Neural cell (in vitro differentiated cells): ENCODE measurements around the gene FBN1. TPM values are rescaled to one million over a fixed set of nuclear protein-coding genes. Genes with fewer than 3 reads are reported as not detected.

Experiments
- H2AFZ ChIP-seq: fragments of 200-600, 300-800 bp; sonication (generic), shearing (Covaris generic); 2 replicates; pipeline ENCODE4 v1.6.0; 2014; ENCODE audit warnings: low read depth, mild to moderate bottlenecking, antibody characterized with exemption, low read length, moderate library complexity
- H3F3A ChIP-seq: fragments of 200-600 bp; shearing (Covaris generic); 2 replicates; pipeline ENCODE4 v1.6.1; 2016; ENCODE audit warnings: mild to moderate bottlenecking, moderate library complexity, mixed read lengths, antibody characterized with exemption, low read length; ENCODE audit not compliant: insufficient read depth, poor library complexity, severe bottlenecking
- H3K27ac ChIP-seq: fragments of 200-600, 300-800 bp; sonication (generic), shearing (Covaris generic); 2 replicates; pipeline ENCODE4 v1.5.1; 2014; ENCODE audit warnings: mild to moderate bottlenecking, low read length, moderate library complexity
- H3K27me3 ChIP-seq: fragments of 300-800, 200-600 bp; sonication (generic), shearing (Covaris generic); 2 replicates; pipeline ENCODE4 v1.6.0; 2014; ENCODE audit warnings: mild to moderate bottlenecking, low read depth, low read length, moderate library complexity; ENCODE audit not compliant: insufficient read depth
- H3K36me3 ChIP-seq: fragments of 300-800, 200-600 bp; sonication (generic), shearing (Covaris generic); 2 replicates; pipeline ENCODE4 v1.5.1; 2014; ENCODE audit warnings: mild to moderate bottlenecking, antibody characterized with exemption, low read length, moderate library complexity; ENCODE audit not compliant: insufficient read depth
- H3K4me2 ChIP-seq: fragments of 300-800, 200-600 bp; sonication (generic), shearing (Covaris generic); 2 replicates; pipeline ENCODE4 v1.6.0; 2014; ENCODE audit warnings: mild to moderate bottlenecking, low read length
- H3K4me3 ChIP-seq: fragments of 300-800, 200-600 bp; sonication (generic), shearing (Covaris generic); 2 replicates; pipeline ENCODE4 v1.5.1; 2014; ENCODE audit warnings: mild to moderate bottlenecking, low read length, moderate library complexity
- H3K79me2 ChIP-seq: fragments of 200-600 bp; shearing (Covaris generic); replicated peaks from 2 replicates; pipeline ENCODE4 v1.6.0; 2014; ENCODE audit warnings: mild to moderate bottlenecking, low read length, moderate library complexity; ENCODE audit not compliant: insufficient read depth
- H3K9ac ChIP-seq: fragments of 300-800, 200-600 bp; sonication (generic), shearing (Covaris generic); 2 replicates; pipeline ENCODE4 v1.6.1; 2016; ENCODE audit warnings: mild to moderate bottlenecking, low read length, mixed read lengths
- H3K9me2 ChIP-seq: fragments of 200-600 bp; shearing (Covaris generic); 2 replicates; pipeline ENCODE4 v1.6.1; 2016; ENCODE audit warnings: mild to moderate bottlenecking, low read length, mixed read lengths; ENCODE audit not compliant: insufficient read depth
- H3K9me3 ChIP-seq: fragments of 200-600, 300-800 bp; sonication (generic), shearing (Covaris generic); 2 replicates; pipeline ENCODE4 v1.6.1; 2016; ENCODE audit warnings: mild to moderate bottlenecking, mixed run types, low read length, moderate library complexity, mixed read lengths
- H4K20me1 ChIP-seq: fragments of 200-600 bp; shearing (Covaris generic); 2 replicates; pipeline ENCODE4 v1.6.1; 2016; ENCODE audit warnings: mild to moderate bottlenecking, mixed run types; ENCODE audit not compliant: insufficient read depth
- CTCF ChIP-seq: fragments of 450-650 bp; IDR thresholded peaks from 2 replicates; pipeline ENCODE4 v1.5.1; 2014; ENCODE audit warnings: antibody characterized with exemption, mild to moderate bottlenecking, moderate library complexity; ENCODE audit not compliant: poor library complexity, severe bottlenecking
- EP300 ChIP-seq: fragments of 450-650 bp; conservative IDR thresholded peaks from 2 replicates; pipeline ENCODE4 v1.6.1; 2014; ENCODE audit warnings: antibody characterized with exemption, mild to moderate bottlenecking, moderate library complexity; ENCODE audit not compliant: poor library complexity, severe bottlenecking
- EZH2 ChIP-seq: fragments of 200-600, 300-800 bp; shearing (Covaris generic), sonication (generic); IDR thresholded peaks from 2 replicates; pipeline ENCODE4 v1.6.1; 2014; ENCODE audit warnings: antibody characterized with exemption, low read length, borderline replicate concordance, mild to moderate bottlenecking; ENCODE audit not compliant: insufficient read depth, poor library complexity, severe bottlenecking
- MXI1 ChIP-seq: fragments of 450-650 bp; conservative IDR thresholded peaks from 2 replicates; pipeline ENCODE4 v1.6.1; 2014; ENCODE audit warnings: antibody characterized with exemption, mild to moderate bottlenecking; ENCODE audit not compliant: poor library complexity, severe bottlenecking
- POLR2AphosphoS5 ChIP-seq: IDR thresholded peaks from 2 replicates; pipeline ENCODE4 v1.6.1; 2012
- RAD21 ChIP-seq: fragments of 450-650 bp; conservative IDR thresholded peaks from 2 replicates; pipeline ENCODE4 v1.6.1; 2014; ENCODE audit warnings: antibody characterized with exemption, mild to moderate bottlenecking, moderate library complexity
- REST ChIP-seq: IDR thresholded peaks from 2 replicates; pipeline ENCODE4 v1.6.1; 2012; ENCODE audit warnings: borderline replicate concordance
- SMC3 ChIP-seq: fragments of 450-650 bp; conservative IDR thresholded peaks from 2 replicates; pipeline ENCODE4 v1.6.1; 2014; ENCODE audit warnings: antibody characterized with exemption, mild to moderate bottlenecking, moderate library complexity; ENCODE audit not compliant: poor library complexity
- TAF1 ChIP-seq: IDR thresholded peaks from 2 replicates; pipeline ENCODE4 v1.6.1; 2012; ENCODE audit warnings: low read depth
- polyA plus RNA-seq: library from polyadenylated mRNA; depleted of rRNA; stranded (reverse); fragments of >200 nt; gene quantifications from 2 replicates; pipeline ENCODE4 v1.2.3, GENCODE V29; 2014

The FBN1 gene
- polyA plus RNA-seq, 1 donor from 2014 or later = 22.0 TPM

GRCh38 chr15:48644827-48645557 is 517 bp downstream of the FBN1 start:
- TF ChIP-seq RAD21 (no peak), EZH2 (no peak), MXI1 (no peak), CTCF (no peak), SMC3 (no peak), TAF1 (no peak), EP300 (no peak), REST (no peak), POLR2AphosphoS5 (no peak)
- Histone ChIP-seq H3K79me2 (no peaks in the 10 kb centered on the region), H2AFZ (peak overlapping the region; percentile 94), H3K9me3 (no peaks in the 10 kb centered on the region), H3K27me3 (peaks cover 8% of the 10 kb centered on the region), H3K9me2 (no peaks in the 10 kb centered on the region), H3K4me2 (peak overlapping the region; percentile 10), H3F3A (no peaks in the 10 kb centered on the region), H3K4me3 (peak overlapping the region; percentile 95), H3K36me3 (no peaks in the 10 kb centered on the region), H4K20me1 (no peaks in the 10 kb centered on the region), H3K9ac (peak overlapping the region; percentile 83), H3K27ac (peak overlapping the region; percentile 76)

GRCh38 chr15:48644467-48644826 is 1.1 kb downstream of the FBN1 start:
- no peaks in the 10 kb centered on the region for H3K36me3 ChIP-seq
- no peak overlapping the region for H3K27ac ChIP-seq
- TF ChIP-seq MXI1 (no peak), EZH2 (no peak), TAF1 (peak; percentile 31), SMC3 (no peak)
- H3F3A ChIP-seq = no peaks in the 10 kb centered on the region
- no peaks in the 10 kb centered on the region for H4K20me1 ChIP-seq
- no peaks in the 10 kb centered on the region for H3K9me3 ChIP-seq
- H3K4me2 ChIP-seq = peak overlapping the region; percentile 52
- H3K9ac ChIP-seq = peak overlapping the region; percentile 83
- H3K79me2 ChIP-seq = no peaks in the 10 kb centered on the region
- H2AFZ ChIP-seq = peak overlapping the region; percentile 16
- H3K27me3 ChIP-seq = peaks cover 8% of the 10 kb centered on the region
- peak overlapping the region; percentile 95 for H3K4me3 ChIP-seq
- no peaks in the 10 kb centered on the region for H3K9me2 ChIP-seq
